CD14-positive monocyte (primary cell): ENCODE data around the gene CDK6. TPM values are rescaled to one million over a fixed set of nuclear protein-coding genes. Genes with fewer than 3 reads are reported as not detected.

Experiments used
- DNase-seq, 3 donors: peaks; one replicate each; pipeline ENCODE4 v3.0.0-alpha.2; 2011 to 2022
- H2AFZ ChIP-seq: 2 replicates; pipeline ENCODE4 v1.6.0; 2012; ENCODE audit warnings: mild to moderate bottlenecking, low read depth, low read length, inconsistent platforms; ENCODE audit not compliant: insufficient read depth, poor library complexity, severe bottlenecking
- H3K27ac ChIP-seq, 2 donors: 1 replicate in 1 of 2; 2 replicates in 1 of 2; pipeline ENCODE4 v1.5.1; 2012 to 2013; ENCODE audit warnings: low read length in 2 of 2, control low read depth in 1 of 2, inconsistent platforms in 1 of 2, low read depth in 1 of 2, mild to moderate bottlenecking in 1 of 2
- H3K27me3 ChIP-seq, 2 donors: one replicate each; pipeline versions ENCODE4 v1.6.0 to v1.6.1; 2011 to 2013; ENCODE audit warnings: low read length in 2 of 2; ENCODE audit not compliant: control insufficient read depth in 2 of 2, insufficient read depth in 2 of 2
- H3K36me3 ChIP-seq, 2 donors: replicated peaks in 1 of 2; 1 replicate in 1 of 2; 2 replicates in 1 of 2; pipeline versions ENCODE4 v1.5.1 to v1.6.1; 2012 to 2013; ENCODE audit warnings: low read length in 2 of 2, control low read depth in 1 of 2, inconsistent platforms in 1 of 2, mild to moderate bottlenecking in 1 of 2; ENCODE audit not compliant: insufficient read depth in 2 of 2, control insufficient read depth in 1 of 2
- H3K4me1 ChIP-seq, 2 donors: 1 replicate in 1 of 2; 2 replicates in 1 of 2; pipeline versions ENCODE4 v1.5.1 to v1.6.1; 2012 to 2013; ENCODE audit warnings: low read length in 2 of 2, control low read depth in 1 of 2, inconsistent platforms in 1 of 2, mild to moderate bottlenecking in 1 of 2, moderate library complexity in 1 of 2; ENCODE audit not compliant: insufficient read depth in 2 of 2, control insufficient read depth in 1 of 2
- H3K4me2 ChIP-seq: replicated peaks from 2 replicates; pipeline ENCODE3; 2012; ENCODE audit warnings: low read length, moderate library complexity, mild to moderate bottlenecking; ENCODE audit not compliant: poor library complexity, severe bottlenecking; ENCODE audit errors: extremely low read depth
- H3K4me3 ChIP-seq, 3 experiments: fragments of 200-600 bp in 1 of 3; sonication (generic) in 1 of 3; replicated peaks in 1 of 3; 1 replicate in 2 of 3; 2 replicates in 1 of 3; pipeline ENCODE4 v1.5.1; 2011 to 2013; ENCODE audit warnings: low read length in 3 of 3, mild to moderate bottlenecking in 3 of 3, control low read depth in 2 of 3, low read depth in 2 of 3, inconsistent platforms in 1 of 3, moderate library complexity in 1 of 3
- H3K79me2 ChIP-seq: 2 replicates; pipeline ENCODE4 v1.6.0; 2012; ENCODE audit warnings: mild to moderate bottlenecking, control low read depth, inconsistent platforms, low read length, moderate library complexity; ENCODE audit not compliant: insufficient read depth
- H3K9ac ChIP-seq: 2 replicates; pipeline ENCODE4 v1.6.0; 2017; ENCODE audit warnings: low read length, mild to moderate bottlenecking; ENCODE audit not compliant: insufficient read depth, poor library complexity, severe bottlenecking
- H3K9me3 ChIP-seq, 2 donors: replicated peaks in 1 of 2; 1 replicate in 1 of 2; 2 replicates in 1 of 2; pipeline versions ENCODE4 v1.5.1 to v1.6.1; 2012 to 2013; ENCODE audit warnings: low read length in 2 of 2, control low read depth in 1 of 2; ENCODE audit not compliant: control insufficient read depth in 1 of 2, insufficient read depth in 1 of 2
- H4K20me1 ChIP-seq: 2 replicates; pipeline ENCODE4 v1.6.0; 2012; ENCODE audit warnings: mild to moderate bottlenecking, low read length, control low read depth, moderate library complexity; ENCODE audit not compliant: insufficient read depth
- H3K27ac Mint-ChIP-seq, 7 donors: one replicate each; pipeline ENCODE4 v1.8.0; 2020; ENCODE audit warnings: mild to moderate bottlenecking in 7 of 7, mixed read lengths in 7 of 7, moderate library complexity in 6 of 7, inconsistent platforms in 2 of 7
- H3K27me3 Mint-ChIP-seq, 3 donors: one replicate each; pipeline ENCODE4 v1.8.0; 2021 to 2022; ENCODE audit warnings: low read depth in 3 of 3, mild to moderate bottlenecking in 3 of 3, mixed read lengths in 3 of 3, moderate library complexity in 3 of 3, inconsistent platforms in 1 of 3
- H3K36me3 Mint-ChIP-seq, 2 donors: one replicate each; pipeline ENCODE4 v1.8.0; 2020; ENCODE audit warnings: mixed read lengths in 2 of 2, inconsistent platforms in 1 of 2, mild to moderate bottlenecking in 1 of 2
- H3K4me1 Mint-ChIP-seq: one replicate; pipeline ENCODE4 v1.8.0; 2020; ENCODE audit warnings: mild to moderate bottlenecking, mixed read lengths
- H3K4me3 Mint-ChIP-seq, 2 donors: one replicate each; pipeline ENCODE4 v1.8.0; 2020; ENCODE audit warnings: mild to moderate bottlenecking in 2 of 2, mixed read lengths in 2 of 2, moderate library complexity in 1 of 2
- H3K9me3 Mint-ChIP-seq, 7 donors: one replicate each; pipeline ENCODE4 v1.8.0; 2020 to 2022; ENCODE audit warnings: mixed read lengths in 7 of 7, mild to moderate bottlenecking in 6 of 7, moderate library complexity in 6 of 7, inconsistent platforms in 2 of 7
- CTCF ChIP-seq: fragments of 200-600 bp; IDR thresholded peaks from one replicate; pipeline ENCODE4 v1.8.0; 2022; ENCODE audit warnings: antibody characterized with exemption, mild to moderate bottlenecking
- WGBS: methylation state at CpG from one replicate; pipeline ENCODE4 v1.1.5; 2013; ENCODE audit warnings: missing lambda C conversion rate; ENCODE audit not compliant: insufficient coverage; 5-methylcytosine and 5-hydroxymethylcytosine counted together
- intact Hi-C, 2 donors: fragments of 100-400 bp; cut with micrococcal nuclease; formaldehyde crosslinking; loops; one replicate each; pipeline versions ENCODE4 v1.15.0 to v1.15.1; 2023
- polyA plus RNA-seq, 3 donors: library from polyadenylated mRNA; depleted of rRNA in 1 of 3; unstranded in 2 of 3; stranded (reverse) in 1 of 3; fragments of 300-500 nt in 2 of 3; fragments of >200 nt in 1 of 3; fragmentation: Illumina TruSeq in 2 of 3; gene quantifications; 1 replicate in 2 of 3; 2 replicates in 1 of 3; pipeline ENCODE4 v1.2.3, GENCODE V29; 2012 to 2021

CDK6 gene
- polyA plus RNA-seq, 3 donors, result 3.4 to 4.3 (median 3.8) TPM

GRCh38 chr7:92820191-92820590 lies 16.2 kb downstream of the CDK6 start:
- no peak for TF ChIP-seq CTCF
- no peaks in the 10 kb centered on the region for H3K4me1 ChIP-seq
- DNase-seq, result no peak
- peaks cover 96% of the 10 kb centered on the region for H3K79me2 ChIP-seq
- no peaks in the 10 kb centered on the region for H4K20me1 ChIP-seq
- H3K36me3 ChIP-seq, result no peaks in the 10 kb centered on the region
- intact Hi-C loops, result no loop called here
- Mint-ChIP-seq H3K36me3 (peaks cover 0 to 13% of the 10 kb centered on the region in 2 donors), H3K4me1 (peaks cover 4% of the 10 kb centered on the region), H3K9me3 (peaks cover 5 to 13% (median 8%) of the 10 kb centered on the region in 7 donors), H3K4me3 (no peak overlapping the region), H3K27me3 (no peaks in the 10 kb centered on the region), H3K27ac (peak overlapping the region in 1 of 7 donors; percentile 35)
- no peaks in the 10 kb centered on the region for H3K9me3 ChIP-seq
- no peak overlapping the region for H3K4me3 ChIP-seq
- no peak overlapping the region for H3K27ac ChIP-seq
- no peak overlapping the region for H3K4me2 ChIP-seq
- H3K9ac ChIP-seq, result no peak overlapping the region
- WGBS, result 80% methylated on average over 1 of the region's 3 CpGs
- H2AFZ ChIP-seq, result no peak overlapping the region
- no peaks in the 10 kb centered on the region for H3K27me3 ChIP-seq

GRCh38 chr7:92817398-92817797 lies 19.0 kb downstream of the CDK6 start:
- Histone ChIP-seq H3K4me1 (peaks cover 7 to 9% of the 10 kb centered on the region in 2 donors), H3K4me2 (no peak overlapping the region), H3K9ac (no peak overlapping the region), H3K27me3 (no peaks in the 10 kb centered on the region), H3K9me3 (no peaks in the 10 kb centered on the region), H3K4me3 (no peak overlapping the region), H3K79me2 (peaks cover 82% of the 10 kb centered on the region), H2AFZ (no peak overlapping the region), H4K20me1 (no peaks in the 10 kb centered on the region), H3K36me3 (no peaks in the 10 kb centered on the region), H3K27ac (no peak overlapping the region)
- TF ChIP-seq CTCF, result no peak
- Mint-ChIP-seq H3K4me1 (peaks cover 11% of the 10 kb centered on the region), H3K36me3 (peaks cover 0 to 13% of the 10 kb centered on the region in 2 donors), H3K27me3 (no peaks in the 10 kb centered on the region), H3K27ac (no peak overlapping the region), H3K9me3 (peaks cover 5 to 13% (median 8%) of the 10 kb centered on the region in 7 donors), H3K4me3 (no peak overlapping the region)
- intact Hi-C loops, result no loop called here
- no peak for DNase-seq
